Mesothelial cell of epicardium (in vitro differentiated cells): ENCODE data around the gene NPIPA1. TPM values are rescaled to one million over a fixed set of nuclear protein-coding genes. Genes with fewer than 3 reads are reported as not detected.
"Not testable (repeated sequence)": the region's sequence is repeated elsewhere in the genome, so short reads cannot be mapped to it uniquely, and the experiment has no call there.

Experiments used
- DNase-seq, 2 experiments: peaks; one replicate each; pipeline ENCODE4 v3.0.0; 2021; ENCODE audit warnings: low spot score in 2 of 2; ENCODE audit not compliant: unreplicated experiment in 2 of 2
- H3K27ac Mint-ChIP-seq: 2 replicates; pipeline ENCODE4 v1.8.0; 2021; ENCODE audit warnings: mixed read lengths
- H3K27me3 Mint-ChIP-seq: 2 replicates; pipeline ENCODE4 v1.8.0; 2021; ENCODE audit warnings: low read depth, mixed read lengths
- H3K36me3 Mint-ChIP-seq: 2 replicates; pipeline ENCODE4 v1.8.0; 2021; ENCODE audit warnings: mixed read lengths
- H3K4me1 Mint-ChIP-seq: 2 replicates; pipeline ENCODE4 v1.8.0; 2021; ENCODE audit warnings: mixed read lengths
- H3K4me3 Mint-ChIP-seq: 2 replicates; pipeline ENCODE4 v1.8.0; 2021; ENCODE audit warnings: mild to moderate bottlenecking, moderate library complexity, mixed read lengths
- H3K9me3 Mint-ChIP-seq: 2 replicates; pipeline ENCODE4 v1.8.0; 2021; ENCODE audit warnings: mixed read lengths
- CTCF ChIP-seq: fragments of 200-600 bp; sonication (generic); IDR thresholded peaks from one replicate; pipeline ENCODE4 v1.5.0; 2021; ENCODE audit warnings: antibody characterized with exemption; ENCODE audit not compliant: unreplicated experiment
- total RNA-seq: library from RNA; stranded (reverse); gene quantifications from 3 replicates; pipeline ENCODE4 v1.2.1, GENCODE V29; 2021

Gene NPIPA1
- total RNA-seq, 1 donor from 2014 or later, result 261 TPM

- not testable (repeated sequence) for H3K9me3 Mint-ChIP-seq, H3K27me3 Mint-ChIP-seq, H3K36me3 Mint-ChIP-seq
- Mint-ChIP-seq H3K4me1 (peaks cover 24% of the 10 kb centered on the region), H3K4me3 (peak overlapping the region; percentile 91), H3K27ac (peak overlapping the region; percentile 88)
- DNase-seq, result peak in 1 of 2 experiments; percentile 63
- peak; percentile 42 for TF ChIP-seq CTCF
Observed at GRCh38 chr16:14975418-14976194, 38.4 kb downstream of the NPIPA1 start.

DNA sequence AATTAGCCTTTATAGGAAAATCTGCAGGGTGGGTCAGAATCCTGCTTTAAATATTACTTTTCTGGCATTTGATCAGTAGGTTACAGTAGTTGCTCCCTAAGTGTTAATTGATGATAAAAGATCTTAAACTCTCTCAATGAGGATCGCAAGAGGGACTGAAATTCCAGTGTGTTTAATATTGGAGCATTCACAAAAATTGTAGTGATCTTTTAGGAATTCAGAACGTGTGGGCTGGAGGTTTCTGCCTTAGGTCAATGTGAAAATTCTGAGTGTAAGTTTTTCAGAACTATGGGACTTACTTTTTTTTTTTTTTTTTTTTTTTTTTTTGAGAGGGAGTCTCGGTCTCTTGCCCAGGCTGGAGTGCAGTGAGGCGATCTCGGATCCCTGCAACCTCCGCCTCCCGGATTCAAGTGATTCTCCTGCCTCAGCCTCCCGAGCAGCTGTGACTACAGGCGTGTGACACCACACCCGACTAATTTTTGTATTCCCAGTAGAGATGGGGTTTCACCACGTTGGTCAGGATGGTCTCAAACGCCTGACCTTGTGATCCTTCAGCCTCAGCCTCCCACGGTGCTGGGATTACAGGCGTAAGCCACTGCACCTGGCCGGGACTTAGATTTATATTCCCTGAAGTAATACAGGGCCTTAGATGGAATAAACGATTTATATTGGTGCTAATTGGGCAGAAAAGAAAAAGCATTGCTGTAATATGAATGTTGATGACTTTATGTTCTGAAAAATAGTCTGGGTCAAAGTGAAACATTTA lies 39.9 kb downstream of the NPIPA1 start:
- peak overlapping the region; percentile 33 for H3K4me3 Mint-ChIP-seq
- H3K27ac Mint-ChIP-seq, result not testable (repeated sequence)

GRCh38 chr16:14978281-14978680 lies 41.0 kb downstream of the NPIPA1 start:
- H3K4me3 Mint-ChIP-seq, result not testable (repeated sequence)

More for the DNA sequence above, 39.9 kb downstream of the NPIPA1 start:
- not testable (repeated sequence) for H3K36me3 Mint-ChIP-seq, DNase-seq, H3K9me3 Mint-ChIP-seq, H3K27me3 Mint-ChIP-seq
- peaks cover 35% of the 10 kb centered on the region for H3K4me1 Mint-ChIP-seq

DNA sequence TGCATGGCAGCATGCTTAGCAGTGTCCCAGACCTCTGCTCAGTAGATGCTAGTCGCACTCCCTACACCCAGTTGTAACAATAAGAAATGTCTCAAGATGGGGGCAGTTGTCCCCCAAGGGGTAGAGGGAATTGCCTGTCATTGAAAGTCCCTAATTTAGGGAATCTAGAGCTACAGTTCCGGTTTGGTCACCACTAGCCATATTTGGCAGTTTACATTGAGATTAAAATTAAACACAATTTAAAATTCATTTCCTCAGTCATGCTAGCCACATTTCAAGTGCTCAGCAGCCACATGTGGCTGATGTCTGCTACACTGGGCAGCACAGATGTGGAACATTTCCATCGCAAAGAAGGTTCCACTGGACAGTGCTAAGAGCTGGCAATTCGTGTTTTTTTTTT lies 41.7 kb downstream of the NPIPA1 start:
- H3K4me3 Mint-ChIP-seq, H3K27ac Mint-ChIP-seq, H3K36me3 Mint-ChIP-seq, DNase-seq, H3K9me3 Mint-ChIP-seq, H3K27me3 Mint-ChIP-seq: not testable (repeated sequence)
- H3K4me1 Mint-ChIP-seq, result peaks cover 41% of the 10 kb centered on the region

More at GRCh38 chr16:14978281-14978680, 41.0 kb downstream of the NPIPA1 start:
- H3K36me3 Mint-ChIP-seq, DNase-seq, H3K27ac Mint-ChIP-seq, H3K9me3 Mint-ChIP-seq, H3K27me3 Mint-ChIP-seq: not testable (repeated sequence)
- peaks cover 41% of the 10 kb centered on the region for H3K4me1 Mint-ChIP-seq

DNA sequence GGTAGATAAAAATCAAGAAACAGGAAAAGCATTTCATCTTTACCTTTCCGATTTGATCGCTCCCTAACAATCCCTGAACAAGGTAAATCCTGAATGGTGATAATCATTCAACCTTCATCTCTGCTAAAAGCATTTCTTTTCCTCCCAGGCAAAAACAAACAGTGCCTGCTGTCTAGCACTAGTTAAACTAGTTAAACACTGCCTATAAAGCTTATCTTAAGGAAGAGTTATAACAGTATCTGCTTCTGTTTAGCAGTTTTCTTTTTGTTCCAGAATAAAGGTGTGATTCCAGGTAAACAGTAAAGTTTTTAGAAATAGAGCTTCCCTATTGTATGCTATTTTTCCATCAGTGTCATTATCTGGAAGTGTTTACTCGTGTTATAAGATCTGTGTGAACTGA lies 44.0 kb downstream of the NPIPA1 start:
- H3K27ac Mint-ChIP-seq, result peak overlapping the region; percentile 40
- H3K4me3 Mint-ChIP-seq, DNase-seq, H3K27me3 Mint-ChIP-seq, H3K9me3 Mint-ChIP-seq: not testable (repeated sequence)
- H3K4me1 Mint-ChIP-seq, result peaks cover 35% of the 10 kb centered on the region
- H3K36me3 Mint-ChIP-seq, result peaks cover 13% of the 10 kb centered on the region

GRCh38 chr16:14982521-14982920 lies 45.3 kb downstream of the NPIPA1 start:
- not testable (repeated sequence) for H3K27me3 Mint-ChIP-seq, H3K4me3 Mint-ChIP-seq, DNase-seq, H3K9me3 Mint-ChIP-seq
- peaks cover 20% of the 10 kb centered on the region for H3K36me3 Mint-ChIP-seq
- peak overlapping the region; percentile 56 for H3K27ac Mint-ChIP-seq
- peaks cover 26% of the 10 kb centered on the region for H3K4me1 Mint-ChIP-seq

DNA sequence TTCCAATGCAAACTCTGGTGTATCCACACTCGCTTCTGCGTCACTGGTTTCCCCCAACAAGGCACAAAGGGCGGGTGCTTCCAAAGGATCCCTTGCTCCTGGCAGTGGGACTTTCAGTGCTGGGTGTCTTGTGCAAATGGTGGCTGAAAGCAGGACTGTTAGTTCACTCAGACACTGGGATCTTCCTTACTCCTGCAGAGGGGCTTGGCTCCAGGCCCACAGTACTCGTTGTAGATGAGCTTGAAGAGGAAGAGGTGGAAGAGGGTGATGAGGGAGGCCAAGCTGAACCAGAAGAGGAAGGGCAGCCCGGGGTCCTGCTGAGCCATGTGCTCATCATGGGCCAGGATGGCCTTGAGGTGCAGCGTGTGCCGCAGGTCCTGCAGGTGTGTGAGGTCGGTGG lies 50.8 kb downstream of the NPIPA1 start:
- peaks cover 10% of the 10 kb centered on the region for H3K9me3 Mint-ChIP-seq
- not testable (repeated sequence) for H3K4me3 Mint-ChIP-seq, H3K27me3 Mint-ChIP-seq, H3K27ac Mint-ChIP-seq, DNase-seq, H3K4me1 Mint-ChIP-seq
- peaks cover 50% of the 10 kb centered on the region for H3K36me3 Mint-ChIP-seq

DNA sequence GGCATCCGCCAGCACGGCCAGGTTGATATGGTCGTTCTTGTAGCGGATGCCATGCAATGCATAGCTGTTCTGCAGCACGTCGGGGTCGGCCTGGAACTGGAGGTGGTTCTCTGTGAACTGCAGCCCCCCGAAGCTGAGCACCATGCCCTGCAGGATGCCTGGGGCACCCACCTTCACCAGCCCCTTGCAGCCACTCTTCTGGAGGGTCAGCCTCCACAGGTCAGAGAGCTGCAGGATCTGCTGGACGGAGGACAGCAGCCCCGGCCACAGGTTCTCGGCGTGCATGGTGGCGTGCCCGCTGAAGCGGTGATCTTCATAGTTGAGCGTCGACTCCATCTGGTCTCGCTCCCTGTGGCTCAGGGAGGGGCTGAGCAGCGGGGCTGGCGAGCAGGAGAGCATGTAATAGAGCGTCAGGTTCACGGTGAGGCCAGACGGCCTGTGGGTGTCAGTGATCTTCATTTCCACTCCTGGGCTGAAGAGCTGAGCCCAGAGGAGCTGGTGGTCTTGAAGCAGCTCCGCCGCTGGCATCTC lies 51.5 kb downstream of the NPIPA1 start:
- not testable (repeated sequence) for DNase-seq, H3K27me3 Mint-ChIP-seq, H3K4me3 Mint-ChIP-seq, H3K4me1 Mint-ChIP-seq, H3K27ac Mint-ChIP-seq
- Mint-ChIP-seq H3K36me3 (peaks cover 54% of the 10 kb centered on the region), H3K9me3 (peaks cover 13% of the 10 kb centered on the region)

DNA sequence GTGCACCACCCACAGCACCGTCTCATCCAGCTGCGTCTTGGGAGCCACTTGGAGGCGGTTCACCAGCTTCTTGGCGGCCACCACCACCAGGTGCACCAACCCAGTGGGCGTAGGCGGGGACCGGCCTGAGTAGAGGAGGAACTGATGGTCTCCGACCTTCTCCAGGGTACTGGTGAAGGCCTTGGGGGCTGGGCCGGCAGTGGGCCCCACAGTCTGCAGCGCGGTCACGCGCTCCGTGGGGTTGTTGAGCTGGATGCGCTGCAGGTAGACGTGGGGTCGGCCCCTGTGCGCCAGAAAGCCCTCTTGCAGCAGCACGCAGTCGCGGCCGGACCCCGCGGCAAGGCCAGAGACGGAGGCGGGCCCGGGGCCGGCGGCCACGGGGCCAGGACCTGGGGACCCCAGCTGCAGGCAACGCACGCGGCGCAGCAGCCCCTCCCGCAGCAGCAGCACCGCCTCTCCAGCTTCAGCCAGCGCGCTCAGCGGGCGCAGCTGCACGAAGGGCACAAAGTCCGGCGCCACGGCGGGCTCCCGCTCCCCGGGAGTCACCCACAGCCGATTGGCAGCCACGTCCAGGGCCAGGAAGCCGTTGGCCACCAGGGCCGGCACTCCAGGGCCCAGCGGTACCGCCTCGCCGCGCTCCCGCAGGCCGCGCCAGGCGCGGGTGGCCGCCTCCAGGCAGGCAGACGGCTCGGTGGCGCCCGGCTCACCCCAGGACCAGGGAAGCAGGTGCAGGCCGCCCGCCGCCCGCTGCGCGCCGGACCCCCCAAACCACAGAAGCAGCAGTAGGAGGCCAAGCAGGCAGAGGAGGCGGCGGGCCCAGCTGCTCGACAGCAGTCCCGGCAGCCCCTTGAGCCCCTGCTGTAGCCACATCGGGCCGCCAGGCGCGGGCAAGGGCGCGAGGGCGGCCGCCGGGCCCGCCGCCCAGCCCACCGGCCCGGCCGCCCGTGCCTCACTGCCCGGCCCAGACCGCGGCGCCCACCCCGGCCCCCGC lies 52.3 kb downstream of the NPIPA1 start:
- Mint-ChIP-seq H3K9me3 (peaks cover 17% of the 10 kb centered on the region), H3K36me3 (peaks cover 58% of the 10 kb centered on the region)
- H3K4me3 Mint-ChIP-seq, H3K27me3 Mint-ChIP-seq, H3K27ac Mint-ChIP-seq, DNase-seq, H3K4me1 Mint-ChIP-seq: not testable (repeated sequence)

DNA sequence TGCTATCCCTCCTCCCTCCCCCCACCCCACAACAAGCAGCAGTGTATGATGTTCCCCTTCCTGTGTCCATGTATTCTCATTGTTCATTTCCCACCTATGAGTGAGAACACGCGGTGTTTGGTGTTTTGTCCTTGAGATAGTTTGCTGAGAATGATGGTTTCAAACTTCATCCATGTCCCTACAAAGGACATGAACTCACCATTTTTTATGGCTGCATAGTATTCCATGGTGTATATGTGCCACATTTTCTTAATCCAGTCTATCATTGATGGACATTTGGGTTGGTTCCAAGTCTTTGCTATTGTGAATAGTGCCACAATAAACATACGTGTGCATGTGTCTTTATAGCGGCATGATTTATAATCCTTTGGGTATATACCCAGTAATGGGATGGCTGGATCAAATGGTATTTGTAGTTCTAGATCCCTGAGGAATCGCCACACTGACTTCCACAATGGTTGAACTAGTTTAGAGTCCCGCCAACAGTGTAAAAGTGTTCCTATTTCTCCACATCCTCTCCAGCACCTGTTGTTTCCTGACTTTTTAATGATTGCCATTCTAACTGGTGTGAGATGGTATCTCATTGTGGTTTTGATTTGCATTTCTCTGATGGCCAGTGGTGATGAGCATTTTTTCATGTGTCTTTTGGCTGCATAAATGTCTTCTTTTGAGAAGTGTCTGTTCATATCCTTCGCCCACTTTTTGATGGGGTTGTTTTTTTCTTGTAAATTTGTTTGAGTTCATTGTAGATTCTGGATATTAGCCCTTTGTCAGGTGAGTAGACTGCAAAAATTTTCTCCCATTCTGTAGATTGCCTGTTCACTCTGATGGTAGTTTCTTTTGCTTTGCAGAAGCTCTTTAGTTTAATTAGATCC lies 56.3 kb downstream of the NPIPA1 start:
- not testable (repeated sequence) for H3K4me1 Mint-ChIP-seq, H3K4me3 Mint-ChIP-seq, H3K27ac Mint-ChIP-seq, H3K27me3 Mint-ChIP-seq, DNase-seq
- Mint-ChIP-seq H3K9me3 (peaks cover 27% of the 10 kb centered on the region), H3K36me3 (peaks cover 56% of the 10 kb centered on the region)

GRCh38 chr16:14996702-14997101 lies 59.5 kb downstream of the NPIPA1 start:
- Mint-ChIP-seq H3K36me3 (peaks cover 54% of the 10 kb centered on the region), H3K9me3 (peaks cover 24% of the 10 kb centered on the region)
- H3K27ac Mint-ChIP-seq, H3K4me3 Mint-ChIP-seq, DNase-seq, H3K4me1 Mint-ChIP-seq, H3K27me3 Mint-ChIP-seq: not testable (repeated sequence)
